BLaER1 treated with 17β-estradiol and CSF1 and Interleukin-3, amounts not matched to agents 10 nM and 100 nM (cell line): ENCODE measurements around the gene TDG.

Source experiments
- H3K27ac ChIP-seq, 11 experiments: shearing (Covaris generic); formaldehyde crosslinking; 2 replicates each; pipeline ENCODE4 v1.8.1; 2022
- H3K27me3 ChIP-seq, 11 experiments: shearing (Covaris generic); formaldehyde crosslinking; 2 replicates each; pipeline ENCODE4 v1.8.1; 2022
- H3K36me3 ChIP-seq, 11 experiments: shearing (Covaris generic); formaldehyde crosslinking; 2 replicates each; pipeline ENCODE4 v1.8.1; 2022
- H3K4me1 ChIP-seq, 10 experiments: shearing (Covaris generic); formaldehyde crosslinking; 2 replicates each; pipeline ENCODE4 v1.8.1; 2022
- H3K4me2 ChIP-seq, 11 experiments: shearing (Covaris generic); formaldehyde crosslinking; 2 replicates each; pipeline ENCODE4 v1.8.1; 2022
- H3K4me3 ChIP-seq, 10 experiments: shearing (Covaris generic); formaldehyde crosslinking; 2 replicates each; pipeline ENCODE4 v1.8.1; 2022
- H3K9ac ChIP-seq, 11 experiments: shearing (Covaris generic); formaldehyde crosslinking; 2 replicates each; pipeline ENCODE4 v1.8.1; 2022
- H3K9me3 ChIP-seq, 11 experiments: shearing (Covaris generic); formaldehyde crosslinking; replicated peaks in 1 of 11; 2 replicates each; pipeline ENCODE4 v1.8.1; 2022
- H4K20me1 ChIP-seq, 11 experiments: shearing (Covaris generic); formaldehyde crosslinking; 2 replicates each; pipeline ENCODE4 v1.8.1; 2022
- Cebpa-rat ChIP-seq, 11 experiments: shearing (Covaris generic); IDR thresholded peaks; 2 replicates each; pipeline ENCODE4 v1.8.1; 2022

TDG gene

DNA sequence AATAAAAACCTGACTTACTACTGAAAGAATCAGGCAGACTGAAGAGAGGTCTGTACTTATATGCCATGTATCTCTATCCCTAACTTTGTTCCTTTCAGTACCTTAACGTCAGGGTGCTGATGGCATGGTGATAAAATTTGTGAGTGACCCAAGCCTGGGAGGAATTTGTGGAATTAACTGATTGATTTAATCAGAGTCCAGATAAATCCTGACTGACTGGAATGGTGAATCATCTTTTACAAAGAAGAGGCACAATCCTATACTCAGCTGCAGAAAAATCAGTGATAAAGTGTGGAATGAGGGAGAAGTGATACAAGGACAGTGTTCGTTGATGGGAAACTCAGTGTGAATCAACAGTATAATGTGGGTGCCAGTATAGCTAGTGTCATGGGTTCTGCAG is 3.7 kb downstream of the TDG start:
- Histone ChIP-seq H3K27me3 (no peaks in the 10 kb centered on the region), H3K4me2 (peak overlapping the region in 2 of 11 experiments; percentile 12 to 73; a peak in 1 of 22 replicates), H3K36me3 (peaks cover 14 to 72% (median 58%) of the 10 kb centered on the region in 11 experiments), H3K27ac (no peak overlapping the region), H3K4me3 (no peak overlapping the region), H3K9me3 (no peaks in the 10 kb centered on the region), H3K4me1 (peaks cover 20 to 44% (median 35%) of the 10 kb centered on the region in 10 experiments), H3K9ac (no peak overlapping the region), H4K20me1 (peaks cover 58 to 79% (median 69%) of the 10 kb centered on the region in 11 experiments)
- no peak for TF ChIP-seq Cebpa-rat (IDR thresholded peaks at IDR 0.05)

DNA sequence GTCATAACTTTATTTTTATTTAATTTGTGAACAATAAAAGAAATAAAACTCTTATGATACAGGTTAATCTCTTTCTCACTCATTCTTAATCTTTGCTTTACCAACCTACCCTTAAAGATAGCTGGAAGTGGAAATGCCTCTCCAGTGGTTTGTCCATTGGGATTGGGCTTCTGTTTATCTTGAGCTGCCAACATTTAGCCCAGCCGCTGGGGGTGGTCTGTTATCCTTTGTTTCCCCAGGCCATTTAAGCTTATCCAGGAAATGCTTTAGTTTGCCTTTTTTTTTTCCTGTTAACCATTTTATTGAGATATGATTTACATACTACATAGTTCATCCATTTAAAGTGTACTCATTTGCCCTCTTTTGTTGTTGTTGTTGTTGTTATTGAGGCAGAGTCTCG is 8.2 kb downstream of the TDG start:
- H3K27me3 ChIP-seq = no peaks in the 10 kb centered on the region
- peaks cover 47 to 100% (median 87%) of the 10 kb centered on the region in 11 experiments for H3K36me3 ChIP-seq
- H3K9me3 ChIP-seq = no peaks in the 10 kb centered on the region
- H3K27ac ChIP-seq = no peak overlapping the region
- peaks cover 15 to 39% (median 23%) of the 10 kb centered on the region in 10 experiments for H3K4me1 ChIP-seq
- no peak overlapping the region for H3K4me3 ChIP-seq
- peak overlapping the region in 2 of 11 experiments; percentile 24 to 33; a peak in 1 of 22 replicates for H3K4me2 ChIP-seq
- TF ChIP-seq Cebpa-rat (IDR thresholded peaks at IDR 0.05) = no peak
- no peak overlapping the region for H3K9ac ChIP-seq
- H4K20me1 ChIP-seq = peaks cover 92 to 100% (median 100%) of the 10 kb centered on the region in 11 experiments

DNA sequence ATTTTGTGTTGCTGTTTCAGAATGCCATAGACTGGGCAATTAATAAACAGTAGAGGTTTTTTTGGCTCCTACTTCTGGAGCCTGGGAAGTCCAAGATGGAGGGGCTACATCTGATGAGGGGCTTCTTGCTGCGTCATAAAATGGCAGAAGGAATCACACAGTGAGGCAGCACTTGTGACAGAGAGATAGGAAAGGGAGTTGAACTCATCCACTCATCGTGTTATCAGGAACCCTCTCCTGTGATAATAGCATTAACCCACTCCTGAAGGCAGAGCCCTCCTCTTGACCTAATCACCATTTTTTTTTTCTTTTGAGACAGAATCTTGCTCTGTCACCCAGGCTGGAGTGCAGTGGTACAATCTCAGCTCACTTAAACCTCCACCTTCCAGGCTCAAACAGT is 9.7 kb downstream of the TDG start:
- Histone ChIP-seq H4K20me1 (peaks cover 87 to 100% (median 94%) of the 10 kb centered on the region in 11 experiments), H3K27me3 (no peaks in the 10 kb centered on the region), H3K4me1 (peaks cover 9 to 31% (median 19%) of the 10 kb centered on the region in 10 experiments), H3K36me3 (peaks cover 53 to 100% (median 88%) of the 10 kb centered on the region in 11 experiments), H3K4me3 (no peak overlapping the region), H3K27ac (no peak overlapping the region), H3K4me2 (no peak overlapping the region), H3K9me3 (no peaks in the 10 kb centered on the region), H3K9ac (no peak overlapping the region)
- no peak for TF ChIP-seq Cebpa-rat (IDR thresholded peaks at IDR 0.05)

DNA sequence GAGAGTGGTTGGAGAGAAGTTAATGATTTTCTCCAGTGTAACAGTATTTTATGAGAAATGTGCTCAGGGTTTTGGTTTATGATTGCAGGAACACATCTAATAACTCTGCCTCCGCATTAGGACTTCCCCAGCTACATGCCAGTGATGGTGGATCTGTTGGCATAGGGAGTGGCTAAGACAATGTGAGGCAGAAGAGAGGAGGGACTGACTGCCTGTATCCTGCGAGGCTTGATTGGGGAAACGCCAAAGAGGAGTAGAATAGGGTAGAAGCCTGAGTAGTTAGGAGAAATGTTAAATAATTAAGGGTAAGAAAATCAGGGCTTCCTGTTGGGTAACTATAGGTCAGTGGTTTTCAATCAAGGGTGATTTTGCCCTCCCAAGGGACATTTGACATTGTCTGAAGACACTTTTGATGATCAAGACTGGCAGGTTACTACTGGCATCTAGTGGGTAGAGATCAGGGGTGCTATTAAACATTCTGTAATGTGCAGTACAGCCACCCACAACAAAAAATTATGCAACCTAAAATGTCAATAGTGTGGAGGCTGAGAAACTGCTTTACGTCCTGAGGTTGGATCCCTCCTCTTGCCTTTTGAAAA is 12.8 kb downstream of the TDG start:
- peaks cover 79 to 100% (median 96%) of the 10 kb centered on the region in 11 experiments for H3K36me3 ChIP-seq

DNA sequence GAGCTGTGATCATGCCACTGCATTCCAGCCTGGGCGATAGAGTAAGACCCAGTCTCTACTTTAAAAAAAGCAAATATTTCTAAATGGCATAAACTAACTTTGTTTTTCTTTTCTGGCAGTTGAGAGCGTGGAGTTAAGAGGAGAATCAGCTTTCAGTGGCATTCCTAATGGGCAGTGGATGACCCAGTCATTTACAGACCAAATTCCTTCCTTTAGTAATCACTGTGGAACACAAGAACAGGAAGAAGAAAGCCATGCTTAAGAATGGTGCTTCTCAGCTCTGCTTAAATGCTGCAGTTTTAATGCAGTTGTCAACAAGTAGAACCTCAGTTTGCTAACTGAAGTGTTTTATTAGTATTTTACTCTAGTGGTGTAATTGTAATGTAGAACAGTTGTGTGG is 21.2 kb downstream of the TDG start:
- H3K27ac ChIP-seq = no peak overlapping the region
- H3K9ac ChIP-seq = no peak overlapping the region
- H3K27me3 ChIP-seq = no peaks in the 10 kb centered on the region
- TF ChIP-seq Cebpa-rat (IDR thresholded peaks at IDR 0.05) = no peak
- no peaks in the 10 kb centered on the region for H3K4me1 ChIP-seq
- no peak overlapping the region for H3K4me3 ChIP-seq
- peaks cover 75 to 92% (median 84%) of the 10 kb centered on the region in 11 experiments for H3K36me3 ChIP-seq
- no peak overlapping the region for H3K4me2 ChIP-seq
- peaks cover 0 to 13% (median 2%) of the 10 kb centered on the region in 11 experiments; a peak in 9 of 22 replicates for H4K20me1 ChIP-seq
- no peaks in the 10 kb centered on the region for H3K9me3 ChIP-seq

More for the DNA sequence above, 12.8 kb downstream of the TDG start:
- no peaks in the 10 kb centered on the region for H3K27me3 ChIP-seq
- TF ChIP-seq Cebpa-rat (IDR thresholded peaks at IDR 0.05) = no peak
- peak overlapping the region in 2 of 11 experiments; percentile 0 to 33; a peak in 2 of 22 replicates for H3K9ac ChIP-seq
- H3K4me3 ChIP-seq = no peak overlapping the region
- H3K27ac ChIP-seq = peak overlapping the region in 3 of 11 experiments; percentile 0 to 23 (median 3); a peak in 4 of 22 replicates
- H3K4me2 ChIP-seq = peak overlapping the region in 7 of 11 experiments; percentile 41 to 66 (median 55); a peak in 14 of 22 replicates
- no peaks in the 10 kb centered on the region for H3K9me3 ChIP-seq
- H4K20me1 ChIP-seq = peaks cover 56 to 93% (median 67%) of the 10 kb centered on the region in 11 experiments
- H3K4me1 ChIP-seq = peaks cover 9 to 27% (median 18%) of the 10 kb centered on the region in 10 experiments

DNA sequence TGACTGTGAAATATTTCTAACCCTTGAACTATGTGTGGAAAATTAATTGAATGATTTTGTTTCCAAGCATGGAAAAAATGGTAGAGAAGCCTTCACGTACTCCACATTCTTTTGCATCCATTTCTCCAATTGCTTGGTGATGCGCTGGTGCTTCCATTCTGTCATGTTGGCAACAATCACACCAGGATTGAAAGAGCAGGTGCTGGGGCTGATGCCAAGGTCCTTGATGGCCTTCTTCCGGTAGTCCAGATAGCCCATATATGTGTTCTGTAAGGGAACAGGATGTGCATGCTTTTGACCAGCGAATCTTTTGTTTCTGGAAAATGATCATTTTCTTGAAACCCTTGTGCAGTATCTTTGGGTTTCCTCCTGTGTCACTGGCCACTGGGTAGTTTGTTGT is 28.6 kb downstream of the TDG start:
- no peaks in the 10 kb centered on the region for H3K9me3 ChIP-seq
- no peak overlapping the region for H3K27ac ChIP-seq
- peaks cover 0 to 1% (median 0%) of the 10 kb centered on the region in 10 experiments; a peak in 1 of 20 replicates for H3K4me1 ChIP-seq
- H3K4me2 ChIP-seq = no peak overlapping the region
- H3K4me3 ChIP-seq = no peak overlapping the region
- 0 out of 22 replicates have a peak, but pooled peaks cover 0 to 1% (median 0%) of the 10 kb centered on the region in 11 experiments for H4K20me1 ChIP-seq
- peaks cover 15 to 29% (median 22%) of the 10 kb centered on the region in 11 experiments for H3K36me3 ChIP-seq
- H3K27me3 ChIP-seq = no peaks in the 10 kb centered on the region
- TF ChIP-seq Cebpa-rat (IDR thresholded peaks at IDR 0.05) = no peak
- H3K9ac ChIP-seq = no peak overlapping the region

DNA sequence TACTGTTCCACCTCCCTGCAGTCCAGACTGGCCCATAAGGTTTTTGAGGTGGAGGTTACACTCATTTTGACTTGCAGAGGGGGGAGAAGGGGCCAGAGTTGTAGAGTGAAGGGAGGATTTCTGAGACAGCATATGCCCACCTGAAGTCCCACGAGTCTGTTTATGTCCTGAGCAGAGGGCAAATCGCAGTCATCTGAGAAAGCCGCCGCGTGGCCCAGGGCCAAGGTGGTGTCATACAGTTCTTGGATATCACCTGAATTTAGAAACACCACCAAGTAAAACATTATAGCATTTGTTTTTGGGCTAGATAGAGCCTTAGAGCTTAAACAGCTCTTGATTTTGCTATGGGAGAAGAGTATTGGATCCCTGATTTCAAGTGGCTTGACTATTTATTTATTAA is 30.9 kb downstream of the TDG start:
- Histone ChIP-seq H3K36me3 (peaks cover 0 to 6% (median 0%) of the 10 kb centered on the region in 11 experiments; a peak in 6 of 22 replicates), H3K27me3 (no peaks in the 10 kb centered on the region), H3K4me1 (peaks cover 0 to 7% (median 0%) of the 10 kb centered on the region in 10 experiments; a peak in 4 of 20 replicates), H3K27ac (no peak overlapping the region), H3K4me3 (no peak overlapping the region), H3K4me2 (no peak overlapping the region), H4K20me1 (no peaks in the 10 kb centered on the region), H3K9me3 (no peaks in the 10 kb centered on the region), H3K9ac (no peak overlapping the region)
- TF ChIP-seq Cebpa-rat (IDR thresholded peaks at IDR 0.05) = no peak

DNA sequence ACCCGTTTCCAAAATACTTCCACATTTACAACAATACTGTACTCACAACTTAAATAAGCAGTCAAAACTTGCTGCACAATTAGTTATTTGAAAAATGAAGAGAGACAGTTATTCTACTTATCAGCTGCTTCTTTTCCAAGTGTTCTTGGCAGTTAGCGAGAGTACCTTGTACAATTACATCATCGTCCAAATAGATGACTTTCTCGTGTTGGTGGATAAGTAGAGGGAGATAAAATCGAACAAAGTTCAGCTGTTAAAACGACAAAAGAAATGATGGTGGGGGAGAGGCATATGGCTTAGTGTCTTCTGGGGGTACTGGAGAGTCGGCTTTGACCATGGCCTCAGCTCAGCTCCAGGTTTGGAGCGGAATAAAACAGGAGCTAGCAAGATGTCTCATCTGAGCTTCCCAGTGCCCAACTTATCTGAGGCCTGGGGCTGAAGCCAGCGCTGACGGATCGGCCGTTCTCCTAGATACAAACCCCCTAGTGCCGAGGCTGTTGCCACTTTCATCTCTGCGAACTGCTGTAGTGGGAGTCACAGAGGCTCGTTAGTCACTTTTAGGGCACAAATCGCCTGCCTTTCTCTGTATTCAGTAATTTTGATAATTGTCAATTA is 31.7 kb downstream of the TDG start:
- no peak overlapping the region for H3K4me3 ChIP-seq
- H4K20me1 ChIP-seq = no peaks in the 10 kb centered on the region
- H3K27ac ChIP-seq = no peak overlapping the region
- H3K4me1 ChIP-seq = peaks cover 0 to 7% (median 0%) of the 10 kb centered on the region in 10 experiments; a peak in 4 of 20 replicates
- H3K9me3 ChIP-seq = no peaks in the 10 kb centered on the region
- no peak overlapping the region for H3K4me2 ChIP-seq
- no peak overlapping the region for H3K9ac ChIP-seq
- no peak for TF ChIP-seq Cebpa-rat (IDR thresholded peaks at IDR 0.05)
- H3K36me3 ChIP-seq = peaks cover 0 to under 1% (median 0%) of the 10 kb centered on the region in 11 experiments; a peak in 1 of 22 replicates
- H3K27me3 ChIP-seq = no peaks in the 10 kb centered on the region

DNA sequence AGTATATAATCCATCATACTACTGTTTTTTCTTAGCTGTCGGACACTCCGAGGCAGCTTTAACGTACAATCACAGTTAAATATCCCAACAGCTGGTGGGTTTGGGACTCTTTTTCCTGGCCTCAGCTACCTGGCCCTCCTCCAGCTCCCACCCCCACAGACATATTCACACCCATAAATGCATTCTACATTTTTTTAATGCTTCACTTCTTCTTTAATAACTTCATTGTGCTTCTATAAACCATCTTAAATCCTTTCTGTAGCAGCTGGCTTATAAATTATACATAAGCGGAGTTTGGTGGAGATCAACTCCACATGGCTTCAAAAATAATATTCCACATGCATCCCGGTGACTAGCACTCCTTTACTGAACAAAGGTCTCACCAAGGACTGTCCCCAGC is 33.3 kb downstream of the TDG start:
- Histone ChIP-seq H3K4me3 (no peak overlapping the region), H3K4me2 (no peak overlapping the region), H4K20me1 (no peaks in the 10 kb centered on the region), H3K9me3 (no peaks in the 10 kb centered on the region), H3K9ac (no peak overlapping the region), H3K4me1 (peaks cover 0 to 7% (median 0%) of the 10 kb centered on the region in 10 experiments; a peak in 4 of 20 replicates), H3K36me3 (no peaks in the 10 kb centered on the region), H3K27me3 (no peaks in the 10 kb centered on the region), H3K27ac (no peak overlapping the region)
- no peak for TF ChIP-seq Cebpa-rat (IDR thresholded peaks at IDR 0.05)
